Renal pelvis (tissue), 4 donors: ENCODE measurements around the gene TIGD1. TPM values are rescaled to one million over a fixed set of nuclear protein-coding genes. Genes with fewer than 3 reads are reported as not detected.

Experiments
- DNase-seq: peaks from one replicate; pipeline ENCODE4 v3.0.0-alpha.2; 2013
- polyA plus RNA-seq, 3 donors: library from polyadenylated mRNA; unstranded; fragments of 120-200 nt; gene quantifications; one replicate each; pipeline ENCODE4 v1.2.1, GENCODE V29; 2013; ENCODE audit not compliant: insufficient read length in 3 of 3

Gene TIGD1
- polyA plus RNA-seq, 3 donors, result 11.8 to 13.7 (median 12.4) TPM

GRCh38 chr2:232502911-232503808, 47.2 kb downstream of the TIGD1 start:
- DNase-seq, result no peak

- no peak for DNase-seq
These were observed 47.8 kb downstream of the TIGD1 start for GRCh38 chr2:232502511-232502910.

GRCh38 chr2:232501794-232502390, 48.5 kb downstream of the TIGD1 start:
- no peak for DNase-seq

GRCh38 chr2:232501331-232501771, 49.0 kb downstream of the TIGD1 start:
- DNase-seq, result no peak

GRCh38 chr2:232498452-232498851, 51.9 kb downstream of the TIGD1 start:
- DNase-seq, result no peak

Other genes starting within 250 kb of the TIGD1 start
- not detected for gene ALPP, start 171.8 kb downstream of the TIGD1 start, polyA plus RNA-seq
- not detected for gene ALPG, start 143.7 kb downstream of the TIGD1 start, polyA plus RNA-seq
- under 1 TPM; 0.06 to 0.24 (median 0.10) TPM for gene ALPI, start 94.4 kb downstream of the TIGD1 start, polyA plus RNA-seq
- gene ECEL1, start 62.7 kb downstream of the TIGD1 start, polyA plus RNA-seq, result 10 to 100 TPM in 2 of 3 donors, 1 to 10 TPM in 1; 4.8 to 24.8 (median 17.4) TPM
- gene PRSS56, start 30.2 kb downstream of the TIGD1 start, polyA plus RNA-seq, result under 1 TPM in 1 of 3 donors, not detected in 2; 0.13 TPM
- gene CHRND, start 24.4 kb downstream of the TIGD1 start, polyA plus RNA-seq, result 1 to 10 TPM in 1 of 3 donors, under 1 TPM in 2; 0.47 to 1.2 (median 0.71) TPM
- gene CHRNG, start 10.9 kb downstream of the TIGD1 start, polyA plus RNA-seq, result 1 to 10 TPM in 2 of 3 donors, under 1 TPM in 1; 0.87 to 1.9 (median 1.4) TPM
- 100 to 1,000 TPM; 113 to 124 (median 113) TPM for gene EIF4E2, start 132 bp upstream of the TIGD1 start, polyA plus RNA-seq
- gene EFHD1, start 83.0 kb upstream of the TIGD1 start, polyA plus RNA-seq, result 10 to 100 TPM; 58.4 to 77.2 (median 62.4) TPM
- 10 to 100 TPM; 61.6 to 68.9 (median 62.0) TPM for gene GIGYF2, start 146.8 kb upstream of the TIGD1 start, polyA plus RNA-seq
- 1 to 10 TPM; 2.0 to 3.3 (median 2.4) TPM for gene KCNJ13, start 226.0 kb upstream of the TIGD1 start, polyA plus RNA-seq